NCI-H1417 (cell line): ENCODE data around the gene KIF7.
A peak's percentile ranks its signal among the peaks of the same experiment; 100 is the strongest.

Source experiments
- DNase-seq, 3 experiments: peaks; one replicate each; lab custom pipeline; 2025; lab: John Stamatoyannopoulos, UW

The KIF7 gene

GRCh38 chr15:89649013-89649625, 6.1 kb downstream of the KIF7 start:
- DNase-seq, result no peak

- no peak for DNase-seq
These were observed 6.9 kb downstream of the KIF7 start for GRCh38 chr15:89648106-89649012.

GRCh38 chr15:89647191-89647851, 7.9 kb downstream of the KIF7 start:
- DNase-seq, result peak; percentile 34 to 61 (median 56)

GRCh38 chr15:89646416-89647141, 8.7 kb downstream of the KIF7 start:
- no peak for DNase-seq

- DNase-seq, result no peak
These were observed 9.6 kb downstream of the KIF7 start for GRCh38 chr15:89645680-89646079.

- no peak for DNase-seq
These were observed 13.2 kb downstream of the KIF7 start for GRCh38 chr15:89642106-89642505.

- DNase-seq, result no peak
These were observed 14.2 kb downstream of the KIF7 start for GRCh38 chr15:89641053-89641452.

- DNase-seq, result no peak
These were observed 15.0 kb downstream of the KIF7 start for GRCh38 chr15:89640245-89640644.

GRCh38 chr15:89633585-89633984, 21.7 kb downstream of the KIF7 start:
- DNase-seq, result no peak

GRCh38 chr15:89632563-89633430, 22.5 kb downstream of the KIF7 start:
- no peak for DNase-seq

- DNase-seq, result no peak
These were observed 23.4 kb downstream of the KIF7 start for GRCh38 chr15:89631902-89632264.

- no peak for DNase-seq
These were observed 24.0 kb downstream of the KIF7 start for GRCh38 chr15:89630974-89631901.

- no peak for DNase-seq
These were observed 25.0 kb downstream of the KIF7 start for GRCh38 chr15:89630260-89630659.

- no peak for DNase-seq
These were observed 25.4 kb downstream of the KIF7 start for GRCh38 chr15:89629829-89630228.

- DNase-seq, result no peak
These were observed 26.2 kb downstream of the KIF7 start for GRCh38 chr15:89628806-89629715.

- DNase-seq, result no peak
These were observed 27.0 kb downstream of the KIF7 start for GRCh38 chr15:89628301-89628700.

- DNase-seq, result no peak
These were observed 27.9 kb downstream of the KIF7 start for GRCh38 chr15:89627256-89627970.

GRCh38 chr15:89625716-89626115, 29.6 kb downstream of the KIF7 start:
- no peak for DNase-seq
